Liver (tissue), 9 donors: ENCODE results near the gene ORAI3. TPM values are rescaled to one million over a fixed set of nuclear protein-coding genes. Genes with fewer than 3 reads are reported as not detected.

Experiments used
- DNase-seq: peaks from one replicate; pipeline ENCODE4 v3.0.0-alpha.2; 2017; ENCODE audit warnings: low spot score
- H3K27ac ChIP-seq, 2 donors: one replicate each; pipeline ENCODE4 v1.7.0; 2013; ENCODE audit warnings: inconsistent platforms in 2 of 2, low read length in 2 of 2, control low read depth in 1 of 2, low read depth in 1 of 2, mild to moderate bottlenecking in 1 of 2
- H3K27me3 ChIP-seq, 4 donors: one replicate each; pipeline versions ENCODE4 v1.6.1 to v1.7.0; 2013; ENCODE audit warnings: low read length in 3 of 4, inconsistent platforms in 1 of 4, mild to moderate bottlenecking in 1 of 4, moderate library complexity in 1 of 4; ENCODE audit not compliant: control insufficient read depth in 4 of 4, insufficient read depth in 4 of 4
- H3K36me3 ChIP-seq, 4 donors: one replicate each; pipeline versions ENCODE4 v1.6.1 to v1.7.0; 2013; ENCODE audit warnings: low read length in 3 of 4, mild to moderate bottlenecking in 3 of 4, low read depth in 1 of 4, moderate library complexity in 1 of 4; ENCODE audit not compliant: control insufficient read depth in 4 of 4, insufficient read depth in 3 of 4
- H3K4me1 ChIP-seq, 4 donors: one replicate each; pipeline versions ENCODE4 v1.6.1 to v1.7.0; 2013; ENCODE audit warnings: low read length in 3 of 4, mild to moderate bottlenecking in 3 of 4, moderate library complexity in 1 of 4; ENCODE audit not compliant: control insufficient read depth in 4 of 4, insufficient read depth in 4 of 4
- H3K4me3 ChIP-seq, 3 donors: one replicate each; pipeline versions ENCODE4 v1.6.1 to v1.7.0; 2013; ENCODE audit warnings: low read length in 3 of 3, control low read depth in 1 of 3, low read depth in 1 of 3, mild to moderate bottlenecking in 1 of 3
- H3K9ac ChIP-seq, 2 donors: one replicate each; pipeline ENCODE4 v1.7.0; 2013; ENCODE audit warnings: low read length in 2 of 2, mild to moderate bottlenecking in 2 of 2, moderate library complexity in 2 of 2, control low read depth in 1 of 2, low read depth in 1 of 2
- H3K9me3 ChIP-seq, 4 donors: one replicate each; pipeline versions ENCODE4 v1.6.1 to v1.7.0; 2013; ENCODE audit warnings: low read length in 3 of 4; ENCODE audit not compliant: control insufficient read depth in 4 of 4
- EGR1 ChIP-seq, 2 donors: IDR thresholded peaks; 2 replicates each; pipeline ENCODE4 v1.6.1; 2016 to 2018; ENCODE audit warnings: antibody characterized with exemption in 2 of 2, low read depth in 2 of 2
- FOXA2 ChIP-seq: IDR thresholded peaks from 2 replicates; pipeline ENCODE4 v1.6.1; 2016; ENCODE audit warnings: antibody characterized with exemption
- GABPA ChIP-seq, 2 donors: IDR thresholded peaks in 1 of 2; conservative IDR thresholded peaks in 1 of 2; 2 replicates each; pipeline ENCODE4 v1.6.1; 2016; ENCODE audit warnings: antibody characterized with exemption in 2 of 2, mild to moderate bottlenecking in 1 of 2, moderate library complexity in 1 of 2
- HNF4A ChIP-seq, 2 donors: conservative IDR thresholded peaks; 2 replicates each; pipeline ENCODE4 v1.6.1; 2016; ENCODE audit warnings: antibody characterized with exemption in 2 of 2, mild to moderate bottlenecking in 2 of 2
- HNF4G ChIP-seq: IDR thresholded peaks from 2 replicates; pipeline ENCODE4 v1.6.1; 2016; ENCODE audit warnings: antibody characterized with exemption
- JUND ChIP-seq, 2 donors: IDR thresholded peaks; 2 replicates each; pipeline ENCODE4 v1.6.1; 2016; ENCODE audit warnings: antibody characterized with exemption in 2 of 2
- NR2F2 ChIP-seq: IDR thresholded peaks from 2 replicates; pipeline ENCODE4 v1.6.1; 2016; ENCODE audit warnings: antibody characterized with exemption
- RAD21 ChIP-seq, 2 donors: IDR thresholded peaks; 2 replicates each; pipeline ENCODE4 v1.6.1; 2016; ENCODE audit warnings: antibody characterized with exemption in 2 of 2, mild to moderate bottlenecking in 2 of 2
- SP1 ChIP-seq: IDR thresholded peaks from 2 replicates; pipeline ENCODE4 v1.6.1; 2018; ENCODE audit warnings: antibody characterized with exemption, mild to moderate bottlenecking
- TAF1 ChIP-seq: conservative IDR thresholded peaks from 2 replicates; pipeline ENCODE4 v1.6.1; 2016; ENCODE audit warnings: antibody characterized with exemption, mild to moderate bottlenecking
- YY1 ChIP-seq: IDR thresholded peaks from 2 replicates; pipeline ENCODE4 v1.6.1; 2016; ENCODE audit warnings: antibody characterized with exemption, mild to moderate bottlenecking
- WGBS: extraction: QIAGEN DNeasy Blood & Tissue Kit; methylation state at CpG from one replicate; pipeline ENCODE4 v1.1.7; 2013; 5-methylcytosine and 5-hydroxymethylcytosine counted together
- polyA plus RNA-seq, 2 donors: library from polyadenylated mRNA; stranded (reverse) in 1 of 2; unstranded in 1 of 2; fragments of 200-250 nt in 1 of 2; fragments of >200 nt in 1 of 2; fragmentation: Nextera tagmentation in 1 of 2; extraction: Ambion mirVana in 1 of 2; gene quantifications; one replicate each; pipeline versions ENCODE4 v1.2.1 to v1.2.3, GENCODE V29; 2013 to 2015
- total RNA-seq, 2 donors: library from RNA; depleted of rRNA; stranded (reverse); fragments of >200 nt; gene quantifications; one replicate each; pipeline ENCODE4 v1.2.3, GENCODE V29; 2014
- TF ChIP-seq, protein P1 (sequence below): IDR thresholded peaks from 2 replicates; pipeline ENCODE4 v1.6.1; 2016; ENCODE audit warnings: antibody characterized with exemption
- TF ChIP-seq, protein P2 (sequence below): fragments of 150-350 bp; IDR thresholded peaks from 2 replicates; pipeline ENCODE4 v1.5.1; 2017; ENCODE audit warnings: improper control_type of control experiment, low read depth, low read length; ENCODE audit not compliant: missing input control
- TF ChIP-seq, protein P3 (sequence below): IDR thresholded peaks from 2 replicates; pipeline ENCODE4 v1.6.1; 2016; ENCODE audit warnings: antibody characterized with exemption
- TF ChIP-seq, protein P4 (sequence below): IDR thresholded peaks from 2 replicates; pipeline ENCODE4 v1.6.1; 2016; ENCODE audit warnings: antibody characterized with exemption, mild to moderate bottlenecking
- donor health status: healthy.
- donor health status: healthy.
- donor health status: healthy.
- donor health status: healthy.
- donor health status: healthy.

The ORAI3 gene
- total and polyA plus RNA-seq, 4 donors: 26.6 to 39.1 (median 31.4) TPM

DNA sequence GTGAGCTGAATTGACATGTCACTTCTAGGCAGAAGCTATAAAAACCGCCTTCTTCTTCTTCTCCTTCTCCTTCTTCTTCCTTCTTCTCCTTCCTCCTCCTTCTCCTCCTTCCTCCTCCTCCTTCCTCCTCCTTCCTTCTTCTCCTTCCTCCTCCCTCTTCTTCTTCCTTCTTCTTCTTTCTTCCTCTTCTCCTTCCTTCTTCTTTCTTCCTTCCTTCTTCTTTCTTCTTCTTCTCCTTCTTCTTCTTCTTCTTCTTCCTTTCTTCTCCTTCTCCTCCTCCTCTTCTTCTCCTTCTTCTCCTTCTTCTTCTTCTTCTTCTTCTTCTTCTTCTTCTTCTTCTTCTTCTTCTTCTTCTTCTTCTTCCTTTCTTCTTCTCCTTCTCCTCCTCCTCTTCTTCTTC, 30.3 kb upstream of the ORAI3 start:
- TF ChIP-seq FOXA2 (no peak), HNF4A (conservative IDR thresholded peaks at IDR 0.05) (no peak), SP1 (no peak), EGR1 (IDR thresholded peaks at IDR 0.05; ENCODE audit: low read depth in 2 of 2) (no peak), TAF1 (no peak), NR2F2 (no peak), JUND (IDR thresholded peaks at IDR 0.05) (no peak), YY1 (no peak), HNF4G (no peak), GABPA (IDR thresholded peaks at IDR 0.05 in 1 of 2, conservative IDR thresholded peaks at IDR 0.05 in 1 of 2) (no peak), RAD21 (IDR thresholded peaks at IDR 0.05) (no peak)
- TF ChIP-seq, protein P1, sequence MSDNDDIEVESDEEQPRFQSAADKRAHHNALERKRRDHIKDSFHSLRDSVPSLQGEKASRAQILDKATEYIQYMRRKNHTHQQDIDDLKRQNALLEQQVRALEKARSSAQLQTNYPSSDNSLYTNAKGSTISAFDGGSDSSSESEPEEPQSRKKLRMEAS: no peak
- TF ChIP-seq, protein P2, sequence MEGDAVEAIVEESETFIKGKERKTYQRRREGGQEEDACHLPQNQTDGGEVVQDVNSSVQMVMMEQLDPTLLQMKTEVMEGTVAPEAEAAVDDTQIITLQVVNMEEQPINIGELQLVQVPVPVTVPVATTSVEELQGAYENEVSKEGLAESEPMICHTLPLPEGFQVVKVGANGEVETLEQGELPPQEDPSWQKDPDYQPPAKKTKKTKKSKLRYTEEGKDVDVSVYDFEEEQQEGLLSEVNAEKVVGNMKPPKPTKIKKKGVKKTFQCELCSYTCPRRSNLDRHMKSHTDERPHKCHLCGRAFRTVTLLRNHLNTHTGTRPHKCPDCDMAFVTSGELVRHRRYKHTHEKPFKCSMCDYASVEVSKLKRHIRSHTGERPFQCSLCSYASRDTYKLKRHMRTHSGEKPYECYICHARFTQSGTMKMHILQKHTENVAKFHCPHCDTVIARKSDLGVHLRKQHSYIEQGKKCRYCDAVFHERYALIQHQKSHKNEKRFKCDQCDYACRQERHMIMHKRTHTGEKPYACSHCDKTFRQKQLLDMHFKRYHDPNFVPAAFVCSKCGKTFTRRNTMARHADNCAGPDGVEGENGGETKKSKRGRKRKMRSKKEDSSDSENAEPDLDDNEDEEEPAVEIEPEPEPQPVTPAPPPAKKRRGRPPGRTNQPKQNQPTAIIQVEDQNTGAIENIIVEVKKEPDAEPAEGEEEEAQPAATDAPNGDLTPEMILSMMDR: no peak
- TF ChIP-seq, protein P3, sequence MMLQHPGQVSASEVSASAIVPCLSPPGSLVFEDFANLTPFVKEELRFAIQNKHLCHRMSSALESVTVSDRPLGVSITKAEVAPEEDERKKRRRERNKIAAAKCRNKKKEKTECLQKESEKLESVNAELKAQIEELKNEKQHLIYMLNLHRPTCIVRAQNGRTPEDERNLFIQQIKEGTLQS: no peak
- TF ChIP-seq, protein P4, sequence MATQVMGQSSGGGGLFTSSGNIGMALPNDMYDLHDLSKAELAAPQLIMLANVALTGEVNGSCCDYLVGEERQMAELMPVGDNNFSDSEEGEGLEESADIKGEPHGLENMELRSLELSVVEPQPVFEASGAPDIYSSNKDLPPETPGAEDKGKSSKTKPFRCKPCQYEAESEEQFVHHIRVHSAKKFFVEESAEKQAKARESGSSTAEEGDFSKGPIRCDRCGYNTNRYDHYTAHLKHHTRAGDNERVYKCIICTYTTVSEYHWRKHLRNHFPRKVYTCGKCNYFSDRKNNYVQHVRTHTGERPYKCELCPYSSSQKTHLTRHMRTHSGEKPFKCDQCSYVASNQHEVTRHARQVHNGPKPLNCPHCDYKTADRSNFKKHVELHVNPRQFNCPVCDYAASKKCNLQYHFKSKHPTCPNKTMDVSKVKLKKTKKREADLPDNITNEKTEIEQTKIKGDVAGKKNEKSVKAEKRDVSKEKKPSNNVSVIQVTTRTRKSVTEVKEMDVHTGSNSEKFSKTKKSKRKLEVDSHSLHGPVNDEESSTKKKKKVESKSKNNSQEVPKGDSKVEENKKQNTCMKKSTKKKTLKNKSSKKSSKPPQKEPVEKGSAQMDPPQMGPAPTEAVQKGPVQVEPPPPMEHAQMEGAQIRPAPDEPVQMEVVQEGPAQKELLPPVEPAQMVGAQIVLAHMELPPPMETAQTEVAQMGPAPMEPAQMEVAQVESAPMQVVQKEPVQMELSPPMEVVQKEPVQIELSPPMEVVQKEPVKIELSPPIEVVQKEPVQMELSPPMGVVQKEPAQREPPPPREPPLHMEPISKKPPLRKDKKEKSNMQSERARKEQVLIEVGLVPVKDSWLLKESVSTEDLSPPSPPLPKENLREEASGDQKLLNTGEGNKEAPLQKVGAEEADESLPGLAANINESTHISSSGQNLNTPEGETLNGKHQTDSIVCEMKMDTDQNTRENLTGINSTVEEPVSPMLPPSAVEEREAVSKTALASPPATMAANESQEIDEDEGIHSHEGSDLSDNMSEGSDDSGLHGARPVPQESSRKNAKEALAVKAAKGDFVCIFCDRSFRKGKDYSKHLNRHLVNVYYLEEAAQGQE: no peak
- WGBS: 84% methylated on average over 1 of the region's 1 CpG
- no peak overlapping the region for H3K4me3 ChIP-seq
- H3K4me1 ChIP-seq: peaks cover 2 to 9% (median 8%) of the 10 kb centered on the region in 4 donors
- H3K9me3 ChIP-seq: no peaks in the 10 kb centered on the region
- no peak overlapping the region for H3K9ac ChIP-seq
- H3K27me3 ChIP-seq: no peaks in the 10 kb centered on the region
- no peak overlapping the region for H3K27ac ChIP-seq
- DNase-seq: no peak
- no peaks in the 10 kb centered on the region for H3K36me3 ChIP-seq

DNA sequence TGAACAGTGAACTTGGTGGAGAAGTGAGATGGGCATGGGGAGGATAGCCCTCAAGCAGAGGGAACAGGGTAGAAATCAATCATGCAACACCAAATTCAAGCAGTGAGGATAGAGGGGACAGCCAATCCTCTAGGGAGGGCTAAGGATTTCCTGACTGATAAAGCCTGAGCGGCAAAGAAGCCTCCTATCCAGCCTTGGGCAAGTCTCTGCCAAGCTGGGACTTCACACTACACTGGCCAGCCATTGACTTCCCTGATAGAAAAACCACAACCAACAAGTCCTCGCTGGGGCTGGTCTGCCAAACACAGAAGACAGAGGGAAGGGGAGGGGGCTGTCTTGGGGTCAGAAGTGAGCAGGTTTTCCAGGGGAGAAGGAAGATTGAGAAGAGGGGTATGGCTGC, 28.0 kb upstream of the ORAI3 start:
- no peak for DNase-seq
- no peaks in the 10 kb centered on the region for H3K27me3 ChIP-seq
- H3K9ac ChIP-seq: no peak overlapping the region
- 79% methylated on average over 2 of the region's 2 CpGs for WGBS
- H3K36me3 ChIP-seq: no peaks in the 10 kb centered on the region
- no peak overlapping the region for H3K4me3 ChIP-seq
- peaks cover 4 to 9% (median 8%) of the 10 kb centered on the region in 4 donors for H3K4me1 ChIP-seq
- no peak overlapping the region for H3K27ac ChIP-seq
- TF ChIP-seq FOXA2: no peak
- no peak for TF ChIP-seq RAD21 (IDR thresholded peaks at IDR 0.05)
- TF ChIP-seq, protein P4: no peak
- no peak for TF ChIP-seq GABPA (IDR thresholded peaks at IDR 0.05 in 1 of 2, conservative IDR thresholded peaks at IDR 0.05 in 1 of 2)
- no peak for TF ChIP-seq HNF4G
- no peaks in the 10 kb centered on the region for H3K9me3 ChIP-seq
